NCI-H524 (cell line): Measurements from ENCODE around the gene FILIP1L.

Source experiments
- DNase-seq, 2 experiments: peaks; one replicate each; lab custom pipeline; 2025; lab: John Stamatoyannopoulos, UW

The FILIP1L gene

DNA sequence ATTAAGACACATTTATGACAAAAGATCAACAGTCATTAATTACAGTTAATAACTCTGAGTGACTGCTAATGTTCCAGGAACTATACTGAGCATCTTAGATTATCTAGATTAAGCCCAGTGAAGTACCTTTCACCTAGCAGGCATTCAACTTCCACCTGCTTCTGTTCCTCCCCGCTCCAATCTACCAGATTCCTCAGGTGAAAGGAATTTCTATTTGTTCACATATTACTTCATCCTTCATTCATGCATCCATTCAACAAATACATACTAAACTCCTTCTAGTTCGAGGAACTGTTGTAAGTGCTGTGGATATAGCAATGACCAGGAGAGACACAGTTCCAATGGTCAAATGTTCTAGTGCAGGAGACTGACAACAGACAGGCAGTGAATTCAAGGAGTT lies 139.3 kb downstream of the FILIP1L start:
- peak in 1 of 2 experiments; percentile 43 for DNase-seq

DNA sequence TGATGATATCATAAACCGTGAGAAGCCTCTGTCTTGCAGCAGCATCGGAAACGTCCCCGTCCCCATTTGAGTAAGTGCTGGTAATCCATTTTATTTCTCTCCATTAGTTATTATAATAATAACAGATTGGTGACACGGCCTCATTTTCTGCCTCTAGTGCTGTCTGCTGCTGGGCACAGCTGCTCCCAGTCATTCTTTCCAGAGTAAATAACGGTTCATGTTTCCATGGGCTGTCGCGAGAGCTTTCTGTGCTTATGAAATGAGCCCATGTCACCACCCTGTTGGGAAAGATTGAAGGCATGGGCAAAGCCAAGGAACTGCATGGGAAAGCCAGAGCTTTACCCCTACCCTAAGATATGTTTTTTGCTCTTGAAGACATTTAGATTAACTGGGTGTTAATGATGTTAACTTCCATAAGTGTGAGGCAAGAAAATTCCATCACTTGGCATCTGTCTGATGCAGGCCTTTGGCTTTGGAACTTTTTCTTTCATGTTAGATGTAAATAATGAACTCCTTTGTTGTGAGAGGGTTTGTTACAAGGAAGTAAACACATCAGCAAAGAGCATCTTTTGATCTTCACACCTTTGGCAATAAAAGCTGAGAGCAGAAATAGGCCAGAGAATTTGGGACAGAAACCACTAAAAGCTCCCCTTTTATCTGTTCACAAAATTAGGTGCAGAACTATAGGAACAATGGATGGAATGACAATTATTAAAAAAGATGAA lies 141.8 kb downstream of the FILIP1L start:
- DNase-seq: peak; percentile 83 to 97

DNA sequence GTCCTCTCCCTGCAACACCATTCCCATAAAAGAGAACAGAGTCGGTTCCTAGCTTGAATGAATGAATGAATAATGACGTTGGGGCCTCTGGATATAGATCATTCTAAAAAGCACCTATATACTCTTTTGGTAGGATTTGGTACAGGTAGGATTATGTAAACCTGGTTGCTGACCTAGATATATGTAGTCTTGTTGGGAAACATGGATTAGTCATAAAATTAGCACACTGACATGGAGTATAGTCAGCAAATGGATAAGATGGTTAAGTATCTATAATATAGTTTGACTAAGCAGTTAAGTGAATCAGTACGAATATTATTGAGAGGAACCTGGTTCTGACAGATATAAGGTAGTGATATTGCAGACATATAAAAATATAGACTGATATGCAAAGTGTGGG lies 142.5 kb downstream of the FILIP1L start:
- no peak for DNase-seq

DNA sequence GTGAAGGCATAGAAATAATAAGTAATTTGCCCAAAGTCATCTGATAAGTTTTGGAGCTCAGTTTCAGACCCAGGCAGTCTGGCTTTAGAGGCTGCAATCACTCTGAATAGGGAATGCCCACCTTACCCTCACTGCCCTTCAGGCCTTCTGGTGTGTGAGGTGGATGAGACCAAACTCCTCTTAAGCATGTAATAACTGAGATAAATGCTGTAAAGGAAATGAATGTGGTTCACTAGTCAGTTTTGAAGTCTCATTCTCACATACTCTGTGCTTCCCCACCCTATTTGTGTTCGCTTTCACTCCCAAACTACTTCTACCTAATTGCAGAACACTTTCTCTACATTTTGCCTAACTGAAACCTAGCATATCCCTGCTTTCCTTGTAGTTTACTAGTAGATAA lies 144.1 kb downstream of the FILIP1L start:
- DNase-seq: no peak

DNA sequence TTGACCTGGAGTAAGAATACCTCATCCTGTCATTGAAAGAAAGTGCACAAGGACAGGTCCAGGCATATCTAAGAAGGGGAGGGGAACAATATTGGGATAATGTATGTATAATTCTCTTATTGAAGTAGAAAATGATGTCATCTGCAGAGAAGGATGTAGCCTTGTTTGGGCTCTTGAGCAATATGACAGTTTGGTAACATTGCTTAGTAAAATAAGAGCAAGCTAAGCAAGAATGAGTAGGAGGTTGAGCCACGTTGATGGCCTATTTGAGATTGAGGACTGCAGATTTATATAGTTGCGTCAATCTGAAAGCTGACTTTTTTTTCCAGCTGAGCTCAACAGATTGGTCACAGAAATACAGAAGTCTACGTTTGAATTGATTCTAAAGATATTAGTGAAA lies 145.2 kb downstream of the FILIP1L start:
- no peak for DNase-seq

DNA sequence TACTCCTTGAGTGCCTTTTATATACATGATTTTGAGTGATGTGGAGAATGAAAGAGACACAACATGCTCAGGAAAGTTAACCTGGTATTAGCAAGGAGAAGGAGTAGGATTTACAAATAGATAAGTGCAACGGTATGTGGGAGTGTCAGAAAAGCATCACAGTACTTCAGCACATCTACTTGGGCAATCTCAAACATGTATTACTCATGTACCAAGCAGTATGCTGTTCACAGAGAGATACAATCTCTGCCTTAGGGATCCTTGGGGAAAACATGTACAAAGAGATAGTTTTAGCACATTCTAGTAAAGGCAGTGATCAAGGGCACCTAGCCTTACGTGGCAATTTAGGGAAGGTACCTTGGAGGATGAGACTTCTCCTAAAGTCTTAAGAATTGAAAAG lies 146.5 kb downstream of the FILIP1L start:
- no peak for DNase-seq

DNA sequence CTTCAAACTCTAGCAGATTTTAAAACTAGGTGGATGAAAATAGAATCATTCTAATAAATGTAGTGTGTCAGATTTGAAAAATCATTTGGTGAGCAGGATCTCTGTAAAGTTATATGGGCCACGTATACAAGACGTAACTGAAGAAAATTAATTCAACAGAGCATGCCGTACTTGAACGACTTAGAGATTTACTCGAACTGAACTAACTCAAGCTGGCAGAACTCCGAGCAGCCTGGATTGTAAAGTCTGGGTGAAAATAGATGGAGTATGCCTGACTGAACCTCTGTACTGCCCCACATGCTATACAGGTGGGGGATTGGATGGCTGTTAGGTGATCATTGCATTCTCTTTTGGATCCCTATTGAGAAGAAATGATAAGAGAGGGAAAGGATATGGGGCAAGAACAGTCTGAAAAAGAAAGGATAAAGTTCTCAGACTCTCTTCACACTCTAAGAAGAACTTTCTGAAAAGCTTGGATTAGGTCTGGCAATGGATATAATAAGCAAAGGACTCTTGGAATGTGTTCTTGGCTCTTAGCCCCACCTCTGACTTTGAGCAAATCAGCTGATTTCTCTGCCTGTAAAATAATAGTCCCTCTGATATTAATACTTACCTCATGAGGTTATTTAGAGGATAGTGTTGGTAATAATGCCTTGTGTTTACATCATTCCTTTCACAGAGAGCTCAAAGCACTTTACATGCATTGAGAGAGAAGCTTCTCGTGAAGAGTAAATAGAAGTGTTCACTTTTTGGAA lies 147.5 kb downstream of the FILIP1L start:
- DNase-seq: no peak

DNA sequence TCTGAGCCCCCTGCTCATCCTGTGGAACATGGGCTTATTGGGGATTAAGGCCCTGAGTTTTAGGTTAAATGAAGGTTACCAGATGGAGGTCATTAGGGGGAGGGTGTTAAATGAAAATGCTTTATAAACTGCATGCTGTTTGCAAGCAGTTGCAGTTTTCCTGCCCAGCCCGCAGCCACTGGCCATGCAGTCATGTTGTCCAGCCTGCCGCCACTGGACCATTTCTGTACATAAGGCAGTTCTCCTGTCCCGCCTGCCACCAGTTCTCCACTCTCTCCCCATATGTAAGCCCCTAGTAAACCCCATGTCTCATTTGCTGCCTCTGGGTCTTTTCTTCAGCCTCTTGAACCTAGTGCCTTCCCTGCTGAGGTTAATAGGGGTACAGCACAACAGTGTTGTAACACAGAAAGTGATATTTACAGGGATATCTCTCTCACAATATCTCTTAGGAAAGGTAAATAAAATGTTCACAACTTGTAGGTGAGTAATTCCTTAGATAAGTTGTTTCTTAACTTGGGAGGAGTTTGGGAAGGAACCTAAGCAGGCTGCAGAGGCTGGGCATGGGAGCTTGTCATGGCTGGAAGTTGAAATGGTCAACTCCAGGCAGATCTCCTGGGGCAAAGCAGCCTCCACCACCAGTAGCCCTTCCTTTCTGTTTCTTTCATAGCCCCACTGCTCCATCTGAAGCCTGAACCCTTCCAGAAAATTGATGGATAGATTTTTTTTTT lies 148.5 kb downstream of the FILIP1L start:
- DNase-seq: peak; percentile 30 to 78

DNA sequence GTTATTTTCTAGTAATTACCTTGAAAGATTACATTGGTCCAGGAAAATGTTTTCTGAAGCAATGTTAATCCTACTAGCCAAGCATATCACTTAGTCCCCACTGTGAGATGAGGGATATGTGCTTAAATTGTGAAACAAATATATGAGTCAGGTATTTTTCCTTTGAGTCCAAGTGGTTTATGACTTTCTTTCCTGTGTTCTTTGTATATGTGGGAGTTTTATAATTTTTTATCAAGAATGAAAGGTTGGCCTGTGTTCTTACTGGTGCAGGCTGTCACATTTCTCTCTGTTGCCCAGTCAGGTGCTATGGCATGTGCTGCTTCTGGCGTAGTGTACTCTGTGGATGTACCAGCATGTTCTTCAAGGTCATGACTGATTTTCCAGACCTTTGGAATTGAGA lies 149.2 kb downstream of the FILIP1L start:
- DNase-seq: no peak

DNA sequence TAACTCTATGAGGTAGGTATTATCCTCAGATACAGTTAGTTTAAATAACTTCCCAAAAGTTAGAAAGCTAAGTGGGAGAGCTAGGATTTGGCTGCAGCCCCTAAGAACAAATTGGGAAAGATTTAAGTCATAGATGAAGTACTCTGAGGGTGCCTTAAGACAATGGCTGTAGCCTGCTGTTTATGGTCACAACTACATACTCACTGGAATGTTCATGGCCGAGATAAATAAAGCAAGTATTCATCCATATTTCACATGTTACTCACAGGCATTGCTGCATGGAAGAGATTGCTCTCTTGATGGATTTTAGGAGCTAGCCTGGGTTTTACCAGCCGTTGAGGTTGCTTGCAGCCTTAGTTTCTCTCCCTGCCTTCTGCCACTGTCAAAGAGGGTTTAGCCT lies 151.6 kb downstream of the FILIP1L start:
- no peak for DNase-seq

DNA sequence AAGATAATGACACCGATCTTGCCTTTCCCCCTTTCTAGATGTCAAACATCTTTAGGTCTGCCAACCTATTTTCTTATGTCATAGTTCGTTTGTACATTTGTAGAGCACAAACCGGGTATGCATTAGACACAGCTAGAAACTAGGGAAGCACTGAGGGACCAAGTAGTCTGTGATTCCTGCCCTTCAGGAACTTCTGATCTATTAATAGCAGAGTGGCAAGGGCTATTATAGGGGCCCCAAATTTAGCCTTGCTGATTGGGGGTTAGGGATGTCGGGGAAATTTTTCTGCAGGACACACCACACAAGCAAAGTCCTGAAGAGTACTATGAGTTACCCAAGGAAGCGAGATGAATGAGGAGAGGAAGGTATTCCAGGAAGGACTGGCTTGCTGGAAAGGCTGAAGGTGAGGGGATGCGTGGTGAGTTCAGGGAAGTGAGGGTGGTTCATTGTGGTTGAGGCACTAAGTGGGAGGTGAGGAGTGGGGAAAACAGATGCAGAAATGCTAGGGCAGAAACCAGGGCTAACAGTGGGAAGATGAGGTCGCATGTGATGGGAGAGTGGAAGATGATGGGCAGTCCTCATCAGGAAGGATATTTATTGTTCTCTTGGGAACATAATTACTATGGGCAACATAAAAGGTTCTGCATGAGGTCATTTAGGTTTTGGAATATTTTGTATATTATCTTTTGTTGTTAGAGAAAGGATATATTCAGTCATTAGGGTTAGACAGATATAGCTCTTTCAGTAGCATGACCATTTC lies 152.4 kb downstream of the FILIP1L start:
- no peak for DNase-seq

DNA sequence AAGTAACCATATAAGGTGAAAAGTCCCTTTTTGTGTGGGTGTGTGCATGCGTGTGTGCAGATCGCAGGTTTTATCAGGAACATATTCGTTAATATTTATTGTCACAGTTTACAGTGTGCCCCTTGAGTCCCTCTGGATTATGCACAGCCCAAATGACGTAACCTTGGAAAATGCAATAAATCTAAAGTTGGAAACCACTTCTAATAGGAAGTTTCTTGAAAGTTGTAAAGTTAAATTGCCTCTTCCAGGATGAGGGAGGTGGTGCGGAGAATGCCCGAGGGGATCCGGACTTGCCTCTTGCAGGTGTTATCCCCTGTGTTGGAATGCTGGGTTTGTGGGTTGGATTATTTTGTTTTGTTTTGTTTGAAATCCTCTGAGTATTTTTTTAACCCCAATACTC lies 153.4 kb downstream of the FILIP1L start:
- no peak for DNase-seq

DNA sequence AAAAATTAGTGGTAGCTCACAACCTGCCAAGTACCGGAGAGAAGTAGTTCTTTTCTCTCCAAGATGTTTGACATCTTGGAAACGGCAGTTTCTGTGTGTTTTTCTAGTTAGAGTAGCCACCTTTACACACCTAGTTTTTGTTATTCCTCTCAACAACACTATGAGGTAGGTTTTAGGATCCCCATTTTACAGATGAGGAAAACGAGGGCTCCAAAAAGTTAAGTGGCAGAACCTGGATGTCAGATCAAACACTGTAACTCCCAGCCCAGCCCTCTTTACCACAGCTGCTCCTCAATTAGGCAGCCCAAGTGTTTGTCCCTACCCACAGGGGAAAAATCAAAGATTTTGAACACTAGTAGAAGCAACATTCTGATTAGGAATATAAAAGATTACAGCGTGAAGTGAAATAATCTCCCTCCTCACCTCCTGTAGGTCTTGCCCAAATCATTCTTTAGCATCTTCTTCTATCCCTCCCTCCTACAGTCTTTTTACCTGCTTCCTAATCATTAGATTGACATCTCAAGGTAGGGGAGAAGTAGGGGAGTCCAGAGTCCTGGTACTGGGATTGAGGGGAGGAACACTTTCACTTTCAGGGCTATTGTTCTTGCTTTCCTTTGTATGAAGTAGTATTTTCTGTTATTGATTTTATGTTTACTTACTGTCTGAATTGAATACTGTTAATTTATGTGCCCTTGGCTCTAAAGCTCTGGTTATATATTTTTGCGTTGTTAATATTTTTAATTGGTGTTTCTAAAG lies 154.0 kb downstream of the FILIP1L start:
- no peak for DNase-seq

DNA sequence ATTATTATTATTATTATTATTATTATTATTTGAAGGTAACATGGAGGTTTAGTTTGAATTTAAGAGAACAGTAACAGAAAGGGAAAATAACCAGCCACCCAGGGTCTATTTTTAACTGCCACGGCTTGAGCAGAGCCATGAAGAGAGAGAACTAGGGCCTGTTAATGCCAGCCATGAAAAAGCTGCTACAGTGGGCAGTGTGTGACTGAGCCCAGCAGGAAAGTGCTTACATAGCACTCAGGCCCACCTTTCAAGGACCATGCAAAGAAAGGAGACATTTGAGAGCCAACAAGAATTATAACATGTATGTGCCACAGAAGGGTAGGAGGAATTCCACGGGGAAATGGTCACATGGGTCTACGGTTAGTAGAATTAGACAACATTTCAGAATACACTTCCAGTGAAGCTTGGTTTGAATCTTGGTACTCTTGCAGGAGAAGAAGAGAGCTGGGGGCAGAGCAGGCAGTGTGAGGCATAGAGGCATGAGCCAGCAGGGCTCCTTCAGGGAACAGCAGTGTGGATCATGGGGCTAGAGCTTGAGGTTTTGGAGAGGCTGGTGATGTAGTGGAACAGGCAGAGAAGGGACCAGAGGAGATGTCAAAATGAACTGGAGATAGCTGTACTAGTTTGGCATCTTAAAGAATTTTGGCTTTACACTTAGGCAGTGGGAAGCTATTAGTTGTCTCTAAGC lies 155.9 kb downstream of the FILIP1L start:
- no peak for DNase-seq

DNA sequence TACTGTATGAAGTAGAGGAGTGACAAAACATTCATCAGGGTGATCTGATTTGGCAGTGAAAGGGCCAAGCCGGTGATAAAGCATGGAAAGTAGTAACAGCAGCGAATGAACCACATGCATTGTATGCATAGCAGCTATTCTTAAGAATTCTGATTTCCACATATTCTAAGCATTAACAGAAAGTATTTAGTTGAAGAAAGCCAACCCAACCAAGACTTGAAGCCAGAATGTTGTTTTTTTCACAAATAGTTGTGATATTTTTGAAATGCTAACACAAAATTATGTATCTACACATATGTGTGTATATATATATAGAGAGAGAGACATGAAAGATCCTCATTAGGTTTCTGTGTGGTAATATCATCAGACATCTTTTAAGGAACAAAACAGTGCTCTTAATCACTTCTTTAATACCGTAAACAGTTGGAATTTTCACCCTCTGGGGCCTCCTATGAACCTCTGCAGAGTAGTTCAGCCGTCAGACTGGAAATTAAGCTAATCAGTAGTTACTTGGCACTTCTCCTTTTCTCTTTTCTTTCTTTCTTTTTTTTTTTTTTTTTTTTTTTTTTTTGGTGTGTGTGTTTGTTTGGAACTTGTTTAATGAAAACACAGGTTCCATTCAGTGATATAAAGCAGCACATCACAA lies 157.0 kb downstream of the FILIP1L start:
- DNase-seq: no peak

DNA sequence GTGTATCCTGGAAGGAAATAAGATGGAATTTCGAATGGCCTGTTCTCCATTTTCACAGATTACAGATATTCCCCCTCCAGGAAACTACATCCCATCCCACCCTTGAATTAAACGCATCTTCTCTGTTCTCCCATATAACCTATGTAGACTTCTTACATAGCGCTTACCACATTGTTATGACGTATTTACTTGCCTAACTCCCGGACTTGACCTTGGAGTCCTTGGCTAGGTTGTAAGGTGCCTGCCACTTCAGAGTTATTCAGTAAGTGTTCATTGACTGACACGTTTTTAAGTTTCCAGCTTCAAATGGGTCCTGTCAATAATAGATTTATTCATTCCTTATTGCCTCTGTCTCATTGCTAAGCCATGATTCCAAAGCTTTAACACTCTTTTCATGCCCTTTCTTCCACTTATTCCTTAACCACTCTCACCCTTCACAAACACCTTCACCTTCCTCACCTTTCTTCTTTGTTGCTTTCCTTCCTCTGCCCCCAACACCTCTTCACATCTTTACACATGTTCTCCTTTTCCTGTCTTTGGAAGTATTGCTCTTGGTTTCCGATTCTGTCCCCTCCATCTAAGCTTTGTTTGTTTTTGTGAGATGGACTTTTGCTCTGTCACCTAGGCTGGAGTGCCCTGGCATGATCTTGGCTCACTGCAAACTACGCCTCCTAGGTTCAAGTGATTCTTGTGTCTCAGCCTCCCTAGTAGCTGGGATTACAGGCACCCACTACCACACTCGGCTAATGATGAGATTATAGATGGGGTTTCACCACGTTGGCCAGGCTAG lies 158.3 kb downstream of the FILIP1L start:
- no peak for DNase-seq

DNA sequence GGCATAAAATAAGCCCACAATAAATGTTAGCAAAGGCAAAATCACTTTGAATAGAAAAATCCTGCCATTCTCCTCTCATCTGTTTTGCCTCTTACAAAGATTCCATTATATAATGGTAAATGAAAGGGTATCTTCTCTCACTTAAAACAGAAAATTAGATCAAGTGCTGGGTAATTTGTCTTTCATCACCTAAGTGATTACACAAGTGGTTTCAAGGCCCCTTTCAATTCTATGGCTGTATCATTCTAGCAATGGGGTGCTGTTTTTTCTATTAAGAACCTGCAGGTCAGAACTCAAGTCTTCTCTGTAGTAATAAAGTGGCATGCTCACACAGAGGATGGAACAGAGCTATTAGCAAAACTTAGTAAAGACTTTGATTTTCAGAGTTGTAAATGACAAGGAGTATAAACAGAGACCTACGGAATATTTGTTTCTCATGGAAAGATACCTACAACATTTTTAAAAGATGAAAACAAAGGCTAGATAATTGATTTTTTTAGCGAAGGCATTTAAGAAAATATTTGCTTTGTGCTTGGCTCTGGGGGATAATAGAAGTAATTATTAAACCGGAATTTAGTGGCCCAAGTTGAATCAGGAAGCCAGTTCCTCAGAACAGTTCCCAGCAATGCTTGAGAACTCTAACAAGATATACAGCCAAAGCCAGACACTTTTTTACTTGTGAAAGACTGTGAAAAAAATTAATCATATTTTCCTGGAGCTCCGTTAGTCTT lies 159.2 kb downstream of the FILIP1L start:
- peak in 1 of 2 experiments; percentile 14 for DNase-seq

DNA sequence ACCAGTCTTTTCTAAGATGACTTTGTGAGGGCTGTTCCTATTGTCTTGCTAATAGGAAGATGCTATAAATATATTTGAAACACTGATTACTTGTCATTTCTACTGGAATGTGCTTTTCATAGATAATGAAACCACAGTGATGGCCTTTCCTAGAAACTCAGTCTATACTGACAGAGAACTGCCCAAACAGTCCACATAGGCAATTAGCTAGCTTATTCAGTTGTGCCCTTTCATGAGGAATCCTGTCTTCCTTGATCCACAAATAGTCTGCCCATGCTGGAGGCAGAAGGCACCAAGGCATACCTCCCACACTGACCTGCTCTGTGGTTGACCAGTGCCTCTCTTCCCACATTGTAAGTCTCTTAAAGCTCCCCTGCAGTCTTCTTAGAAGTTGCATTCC lies 160.7 kb downstream of the FILIP1L start:
- no peak for DNase-seq

DNA sequence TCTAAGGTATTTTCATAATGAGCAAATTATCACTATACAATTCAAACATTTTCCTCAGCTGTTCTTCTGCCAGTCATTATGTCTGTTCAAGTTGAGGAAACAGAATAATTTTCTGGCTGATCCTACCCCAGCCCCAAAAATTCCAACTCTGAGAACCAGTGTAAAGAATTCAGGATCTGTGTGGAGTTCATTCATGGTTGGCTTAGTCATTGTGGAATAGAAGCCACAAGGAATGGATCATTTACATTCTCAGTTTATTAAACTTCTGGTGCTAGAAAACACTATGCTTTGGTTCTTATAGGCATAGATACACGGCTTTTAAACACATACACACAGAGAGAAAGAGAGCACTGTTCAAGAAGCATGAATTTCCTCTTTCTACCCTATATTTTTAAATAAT lies 162.0 kb downstream of the FILIP1L start:
- no peak for DNase-seq
